MM.1S (cell line): ENCODE results near the gene UQCC2.

Experiments used
- DNase-seq: peaks from one replicate; pipeline ENCODE4 v3.0.0-alpha.2; 2015
- H2AFZ ChIP-seq: fragments of 300-600 bp; sonication (generic); 2 replicates; pipeline ENCODE4 v1.6.0; 2016; ENCODE audit warnings: antibody characterized with exemption, low read length
- H3F3A ChIP-seq: fragments of 300-600 bp; sonication (generic); 2 replicates; pipeline ENCODE4 v1.6.1; 2016; ENCODE audit warnings: mild to moderate bottlenecking, antibody characterized with exemption, low read length, moderate library complexity, mixed read lengths; ENCODE audit not compliant: insufficient read depth
- H3K27ac ChIP-seq: fragments of 300-600 bp; sonication (generic); 2 replicates; pipeline ENCODE4 v1.5.1; 2016; ENCODE audit warnings: mild to moderate bottlenecking, low read length
- H3K27me3 ChIP-seq: fragments of 300-600 bp; sonication (generic); replicated peaks from 2 replicates; pipeline ENCODE4 v1.6.0; 2016; ENCODE audit warnings: low read length; ENCODE audit not compliant: insufficient read depth
- H3K36me3 ChIP-seq: fragments of 300-600 bp; sonication (generic); replicated peaks from 2 replicates; pipeline ENCODE4 v1.6.1; 2016; ENCODE audit warnings: mild to moderate bottlenecking, low read length, mixed read lengths; ENCODE audit not compliant: insufficient read depth
- H3K4me1 ChIP-seq: fragments of 300-600 bp; sonication (generic); 2 replicates; pipeline ENCODE4 v1.6.1; 2016; ENCODE audit warnings: low read length, mixed read lengths
- H3K4me2 ChIP-seq: fragments of 300-600 bp; sonication (generic); 2 replicates; pipeline ENCODE4 v1.6.0; 2016; ENCODE audit warnings: low read depth, low read length
- H3K4me3 ChIP-seq: fragments of 300-600 bp; sonication (generic); 2 replicates; pipeline ENCODE4 v1.5.1; 2016; ENCODE audit warnings: low read length, mixed read lengths
- H3K79me2 ChIP-seq: fragments of 300-600 bp; sonication (generic); 2 replicates; pipeline ENCODE4 v1.6.1; 2016; ENCODE audit warnings: mixed run types, low read length, mixed read lengths
- H3K9ac ChIP-seq: fragments of 300-600 bp; sonication (generic); 2 replicates; pipeline ENCODE4 v1.6.1; 2016; ENCODE audit warnings: low read length, mixed read lengths
- H3K9me2 ChIP-seq: fragments of 300-600 bp; sonication (generic); replicated peaks from 2 replicates; pipeline ENCODE4 v1.6.1; 2016; ENCODE audit warnings: mild to moderate bottlenecking, low read length, mixed read lengths; ENCODE audit not compliant: insufficient read depth
- H3K9me3 ChIP-seq: fragments of 300-600 bp; sonication (generic); replicated peaks from 2 replicates; pipeline ENCODE4 v1.6.1; 2016; ENCODE audit warnings: mild to moderate bottlenecking, low read length, mixed read lengths; ENCODE audit not compliant: insufficient read depth
- H4K20me1 ChIP-seq: fragments of 300-600 bp; sonication (generic); 2 replicates; pipeline ENCODE4 v1.6.1; 2016; ENCODE audit warnings: mild to moderate bottlenecking, low read length, moderate library complexity, mixed read lengths; ENCODE audit not compliant: insufficient read depth
- CTCF ChIP-seq: fragments of 300-600 bp; sonication (generic); IDR thresholded peaks from 2 replicates; pipeline ENCODE4 v1.5.1; 2016; ENCODE audit warnings: antibody characterized with exemption, low read length, mixed read lengths
- EZH2 ChIP-seq: fragments of 300-600 bp; sonication (generic); optimal IDR thresholded peaks from 2 replicates; pipeline ENCODE3; 2017; ENCODE audit warnings: low read depth, mild to moderate bottlenecking, antibody characterized with exemption, low read length, mixed read lengths
- EZH2phosphoT487 ChIP-seq: fragments of 300-600 bp; sonication (generic); IDR thresholded peaks from 2 replicates; pipeline ENCODE4 v1.6.1; 2018; ENCODE audit warnings: antibody characterized with exemption, low read length

The UQCC2 gene

GRCh38 chr6:33677143-33677660, 34.3 kb downstream of the UQCC2 start:
- Histone ChIP-seq H3K27me3 (no peaks in the 10 kb centered on the region), H3K4me2 (no peak overlapping the region), H3K4me3 (no peak overlapping the region), H3K9me3 (no peaks in the 10 kb centered on the region), H3K9ac (no peak overlapping the region), H3F3A (no peaks in the 10 kb centered on the region), H2AFZ (no peak overlapping the region), H3K9me2 (no peaks in the 10 kb centered on the region), H3K27ac (no peak overlapping the region), H3K36me3 (no peaks in the 10 kb centered on the region), H3K4me1 (no peaks in the 10 kb centered on the region), H4K20me1 (no peaks in the 10 kb centered on the region), H3K79me2 (no peaks in the 10 kb centered on the region)
- DNase-seq, result no peak
- TF ChIP-seq EZH2phosphoT487, result no peak
- TF ChIP-seq EZH2, result no peak
- no peak for TF ChIP-seq CTCF

- Histone ChIP-seq H3F3A (no peaks in the 10 kb centered on the region), H3K27me3 (no peaks in the 10 kb centered on the region), H3K4me2 (no peak overlapping the region), H3K9me2 (no peaks in the 10 kb centered on the region), H3K79me2 (no peaks in the 10 kb centered on the region), H2AFZ (no peak overlapping the region), H3K9me3 (no peaks in the 10 kb centered on the region), H3K4me3 (no peak overlapping the region), H3K27ac (no peak overlapping the region), H4K20me1 (no peaks in the 10 kb centered on the region), H3K36me3 (no peaks in the 10 kb centered on the region), H3K4me1 (no peaks in the 10 kb centered on the region), H3K9ac (no peak overlapping the region)
- no peak for TF ChIP-seq EZH2
- TF ChIP-seq CTCF, result no peak
- no peak for TF ChIP-seq EZH2phosphoT487
- no peak for DNase-seq
Measured at GRCh38 chr6:33676416-33677142, 34.9 kb downstream of the UQCC2 start.

- H3F3A ChIP-seq, result no peaks in the 10 kb centered on the region
- no peaks in the 10 kb centered on the region for H3K9me2 ChIP-seq
- no peak for TF ChIP-seq EZH2phosphoT487
- TF ChIP-seq CTCF, result no peak
- no peak for TF ChIP-seq EZH2
- no peak for DNase-seq
- H3K4me2 ChIP-seq, result no peak overlapping the region
- H2AFZ ChIP-seq, result no peak overlapping the region
- no peaks in the 10 kb centered on the region for H3K79me2 ChIP-seq
- H3K27me3 ChIP-seq, result no peaks in the 10 kb centered on the region
- H3K9ac ChIP-seq, result no peak overlapping the region
- H3K4me1 ChIP-seq, result no peaks in the 10 kb centered on the region
- no peak overlapping the region for H3K4me3 ChIP-seq
- H4K20me1 ChIP-seq, result no peaks in the 10 kb centered on the region
- H3K9me3 ChIP-seq, result no peaks in the 10 kb centered on the region
- H3K27ac ChIP-seq, result no peak overlapping the region
- no peaks in the 10 kb centered on the region for H3K36me3 ChIP-seq
Measured at GRCh38 chr6:33675968-33676367, 35.5 kb downstream of the UQCC2 start.
